ENCODE data around the gene PDP2.

PDP2 gene

DNA sequence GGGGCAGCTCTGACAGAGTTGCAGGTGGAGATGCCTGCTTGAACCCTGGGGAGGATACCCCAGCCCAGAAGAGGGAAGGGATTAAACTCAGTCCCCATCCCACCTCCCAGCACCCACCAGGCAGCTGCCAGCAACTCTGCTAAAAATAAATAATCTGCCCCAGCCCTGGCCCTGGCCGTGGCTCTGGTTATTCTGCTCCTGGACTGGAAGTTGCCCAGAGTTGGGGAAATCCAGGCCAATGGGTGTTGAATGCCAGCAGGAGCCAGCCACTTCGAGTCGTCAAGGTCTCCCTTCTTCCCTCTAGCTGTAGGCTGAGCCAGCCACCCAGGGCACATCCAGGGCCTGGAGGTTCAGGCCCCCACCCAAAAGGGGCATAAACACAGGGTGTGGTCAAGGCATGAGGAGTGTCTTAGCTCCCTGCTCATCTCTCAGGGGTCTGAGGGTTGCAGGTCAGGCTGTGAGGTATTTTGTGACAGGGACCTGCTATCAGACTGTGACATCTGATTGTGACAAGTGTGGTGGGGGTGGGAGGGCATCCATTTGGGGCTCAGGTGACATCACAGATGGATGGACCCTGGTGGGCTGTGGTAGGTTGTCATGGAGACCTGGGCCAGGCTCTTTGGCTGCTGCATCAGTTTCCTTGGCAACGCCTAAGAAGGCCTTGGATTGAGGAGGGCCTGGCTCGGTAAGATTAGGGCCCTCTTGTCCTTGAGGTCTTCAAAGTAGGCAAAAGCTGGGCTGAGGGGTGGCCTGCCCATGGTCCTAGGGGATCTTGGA, 46.0 kb downstream of the PDP2 start:
- Histone ChIP-seq H3K9me3 (ENCODE audit: control extremely low read depth in 1 of 5, control insufficient read depth in 4 of 5, insufficient read depth in 2 of 5, low read depth in 1 of 5, low read length in 4 of 5) (no peaks in the 10 kb centered on the region), H3K27ac (ENCODE audit: insufficient read depth in 1 of 2, low read depth in 1 of 2, low read length in 2 of 2, poor library complexity in 1 of 2, severe bottlenecking in 2 of 2) (no peak overlapping the region), H3K27me3 (replicated peaks in 2 of 5; ENCODE audit: control insufficient read depth in 4 of 5, insufficient read depth in 5 of 5, low read length in 4 of 5) (peaks cover 0 to 53% (median 28%) of the 10 kb centered on the region in 5 experiments), H3K4me3 (ENCODE audit: control insufficient read depth in 1 of 7, extremely low read depth in 1 of 7, insufficient read depth in 4 of 7, low read depth in 2 of 7, low read length in 6 of 7) (no peak overlapping the region), H3K4me1 (ENCODE audit: control extremely low read depth in 1 of 4, control insufficient read depth in 4 of 4, insufficient read depth in 4 of 4, low read length in 3 of 4) (peaks cover 0 to 18% (median 15%) of the 10 kb centered on the region in 4 experiments), H3K36me3 (ENCODE audit: control insufficient read depth in 4 of 4, insufficient read depth in 4 of 4, low read length in 3 of 4) (peaks cover 0 to under 1% (median 0%) of the 10 kb centered on the region in 4 experiments)
- CTCF ChIA-PET, result interaction anchor here (0.7 to 20.4 kb wide), 7 partner anchors 8 to 520 kb away, joined by 3 to 473 read pairs (median 3); partner anchors contain the start of gene CDH16
- 89% methylated on average over 4 of the region's 5 CpGs for WGBS (ENCODE audit: insufficient coverage)
- POLR2A ChIA-PET, result no interaction called here
- peak in 1 of 3 donors; percentile 31 for DNase-seq

DNA sequence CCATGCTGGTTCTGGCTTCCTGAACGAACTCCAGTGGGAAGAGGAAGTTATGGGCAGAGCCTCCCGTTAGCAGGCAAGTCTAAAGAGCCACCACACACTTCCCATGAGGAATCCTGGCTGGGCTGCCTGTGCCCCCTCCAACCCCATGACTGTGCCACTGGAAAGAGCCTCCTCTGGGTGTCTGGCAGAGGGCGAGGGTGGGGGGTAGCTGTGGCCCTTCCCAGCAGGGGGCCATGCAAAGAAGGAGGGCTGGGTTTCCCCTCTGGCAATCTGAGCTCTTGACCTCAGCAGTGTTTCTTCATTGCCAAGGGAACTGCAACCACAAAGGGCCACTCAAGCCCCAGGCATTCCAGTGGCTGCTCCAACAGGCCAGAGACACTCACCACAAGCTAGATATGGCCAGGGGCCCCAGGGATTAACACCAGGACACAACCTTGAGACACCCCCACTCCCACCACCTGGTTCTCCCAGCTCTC, 46.7 kb downstream of the PDP2 start:
- H3K27me3 ChIP-seq (replicated peaks in 2 of 5; ENCODE audit: control insufficient read depth in 4 of 5, insufficient read depth in 5 of 5, low read length in 4 of 5), result peaks cover 0 to 47% (median 23%) of the 10 kb centered on the region in 5 experiments
- ChIA-PET POLR2A (no interaction called here), CTCF (interaction anchor here (1.1 to 20.4 kb wide), 4 partner anchors 8 to 28 kb away, joined by 3 to 473 read pairs (median 3); partner anchors contain the start of gene CDH16)
- no peak overlapping the region for H3K4me3 ChIP-seq (ENCODE audit: control insufficient read depth in 1 of 7, extremely low read depth in 1 of 7, insufficient read depth in 4 of 7, low read depth in 2 of 7, low read length in 6 of 7)
- 34% methylated on average over 3 of the region's 3 CpGs for WGBS (ENCODE audit: insufficient coverage)
- H3K36me3 ChIP-seq (ENCODE audit: control insufficient read depth in 4 of 4, insufficient read depth in 4 of 4, low read length in 3 of 4), result peaks cover 0 to 7% (median 2%) of the 10 kb centered on the region in 4 experiments
- peak in 1 of 3 donors; percentile 27 for DNase-seq
- H3K27ac ChIP-seq (ENCODE audit: insufficient read depth in 1 of 2, low read depth in 1 of 2, low read length in 2 of 2, poor library complexity in 1 of 2, severe bottlenecking in 2 of 2), result no peak overlapping the region
- no peaks in the 10 kb centered on the region for H3K9me3 ChIP-seq (ENCODE audit: control extremely low read depth in 1 of 5, control insufficient read depth in 4 of 5, insufficient read depth in 2 of 5, low read depth in 1 of 5, low read length in 4 of 5)
- peaks cover 0 to 18% (median 15%) of the 10 kb centered on the region in 4 experiments for H3K4me1 ChIP-seq (ENCODE audit: control extremely low read depth in 1 of 4, control insufficient read depth in 4 of 4, insufficient read depth in 4 of 4, low read length in 3 of 4)

DNA sequence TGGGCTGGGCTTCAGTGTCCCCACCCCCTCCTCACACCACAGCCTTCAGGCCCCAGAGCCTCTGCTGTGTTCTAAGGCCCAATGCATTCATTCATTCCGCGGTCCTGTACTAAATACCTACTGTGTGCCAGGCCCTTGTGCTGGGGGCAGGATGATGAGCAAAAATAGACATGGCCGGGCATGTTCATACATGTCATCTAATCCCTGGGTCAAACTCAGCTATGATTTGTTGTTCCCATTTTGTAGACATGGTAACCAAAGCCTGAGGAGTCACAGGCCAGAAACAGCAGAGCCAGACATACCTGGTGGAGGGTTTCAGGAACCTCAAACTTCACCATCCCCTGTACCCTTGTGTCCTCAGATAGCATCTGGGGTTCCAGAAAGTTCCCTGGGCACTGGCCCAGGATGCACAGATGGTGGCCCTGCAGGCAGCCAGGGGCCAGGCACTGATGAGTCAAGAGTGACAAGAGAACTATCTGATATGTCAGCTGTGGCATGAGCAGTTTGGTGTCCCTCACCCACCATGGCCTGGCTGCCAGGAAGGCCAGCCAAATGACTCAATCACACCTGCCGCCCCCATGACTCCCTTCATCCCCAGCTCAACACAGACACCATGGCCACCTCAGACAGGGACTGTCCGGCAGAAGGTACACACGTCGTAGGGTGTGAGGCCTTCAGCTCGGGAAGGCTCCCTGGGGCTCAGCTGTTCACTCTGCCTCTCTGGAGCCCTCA, 47.8 kb downstream of the PDP2 start:
- Histone ChIP-seq H3K27me3 (replicated peaks in 2 of 5; ENCODE audit: control insufficient read depth in 4 of 5, insufficient read depth in 5 of 5, low read length in 4 of 5) (peaks cover 0 to 41% (median 19%) of the 10 kb centered on the region in 5 experiments), H3K4me1 (ENCODE audit: control extremely low read depth in 1 of 4, control insufficient read depth in 4 of 4, insufficient read depth in 4 of 4, low read length in 3 of 4) (peaks cover 0 to 22% (median 16%) of the 10 kb centered on the region in 4 experiments), H3K36me3 (ENCODE audit: control insufficient read depth in 4 of 4, insufficient read depth in 4 of 4, low read length in 3 of 4) (peaks cover 0 to 13% (median 2%) of the 10 kb centered on the region in 4 experiments), H3K27ac (ENCODE audit: insufficient read depth in 1 of 2, low read depth in 1 of 2, low read length in 2 of 2, poor library complexity in 1 of 2, severe bottlenecking in 2 of 2) (no peak overlapping the region), H3K4me3 (ENCODE audit: control insufficient read depth in 1 of 7, extremely low read depth in 1 of 7, insufficient read depth in 4 of 7, low read depth in 2 of 7, low read length in 6 of 7) (no peak overlapping the region), H3K9me3 (ENCODE audit: control extremely low read depth in 1 of 5, control insufficient read depth in 4 of 5, insufficient read depth in 2 of 5, low read depth in 1 of 5, low read length in 4 of 5) (no peaks in the 10 kb centered on the region)
- 95% methylated on average over 7 of the region's 8 CpGs for whole genome bisulfite sequencing (ENCODE audit: insufficient coverage)
- ChIA-PET CTCF (interaction anchor here (0.6 to 20.4 kb wide), 8 partner anchors 9 to 98 kb away, joined by 3 to 473 read pairs (median 4); partner anchors contain the start of genes CDH16 and NAE1), POLR2A (no interaction called here)
- no peak for DNase-seq

DNA sequence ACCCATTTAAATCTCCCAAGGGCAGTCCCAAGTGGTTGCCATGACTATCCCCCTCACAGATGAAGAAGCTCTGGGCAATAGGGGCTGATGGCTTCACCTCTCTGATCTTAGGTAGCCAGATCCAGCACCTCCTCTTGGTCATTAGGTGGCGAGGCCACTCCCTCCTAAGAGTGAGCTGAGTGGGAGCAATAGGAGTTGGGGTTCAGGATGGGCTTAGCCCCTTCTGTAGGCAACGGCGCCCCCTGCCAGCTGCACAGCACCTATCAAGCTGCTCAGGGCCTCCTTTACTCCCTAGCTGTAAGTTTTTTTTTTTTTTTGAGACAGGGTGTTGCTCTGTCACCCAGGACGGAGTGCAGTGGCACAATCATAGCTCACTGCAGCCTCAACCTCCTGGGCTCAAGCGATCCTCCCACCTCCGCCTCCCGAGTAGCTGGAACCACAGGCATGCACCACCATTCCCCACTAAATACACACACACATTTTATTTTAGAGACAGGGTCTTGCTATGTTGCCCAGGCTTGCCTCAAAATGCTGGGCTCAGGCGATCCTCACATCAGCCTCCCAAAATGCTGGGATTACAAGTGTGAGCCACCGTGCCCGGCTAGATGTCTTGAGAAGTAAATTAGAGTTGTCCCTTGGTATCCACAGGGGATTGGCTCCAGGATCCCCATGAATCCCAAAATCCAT, 48.5 kb downstream of the PDP2 start:
- H3K36me3 ChIP-seq (ENCODE audit: control insufficient read depth in 4 of 4, insufficient read depth in 4 of 4, low read length in 3 of 4), result peaks cover 0 to 13% (median 2%) of the 10 kb centered on the region in 4 experiments
- H3K4me1 ChIP-seq (ENCODE audit: control extremely low read depth in 1 of 4, control insufficient read depth in 4 of 4, insufficient read depth in 4 of 4, low read length in 3 of 4), result peaks cover 3 to 30% (median 24%) of the 10 kb centered on the region in 4 experiments
- ChIA-PET POLR2A (no interaction called here), CTCF (interaction anchor here (0.6 to 20.4 kb wide), 7 partner anchors 10 to 99 kb away, joined by 3 to 473 read pairs (median 5); partner anchors contain the start of gene NAE1)
- no peaks in the 10 kb centered on the region for H3K9me3 ChIP-seq (ENCODE audit: control extremely low read depth in 1 of 5, control insufficient read depth in 4 of 5, insufficient read depth in 2 of 5, low read depth in 1 of 5, low read length in 4 of 5)
- no peak overlapping the region for H3K4me3 ChIP-seq (ENCODE audit: control insufficient read depth in 1 of 7, extremely low read depth in 1 of 7, insufficient read depth in 4 of 7, low read depth in 2 of 7, low read length in 6 of 7)
- peak; percentile 64 to 66 (median 66) for DNase-seq
- H3K27ac ChIP-seq (ENCODE audit: insufficient read depth in 1 of 2, low read depth in 1 of 2, low read length in 2 of 2, poor library complexity in 1 of 2, severe bottlenecking in 2 of 2), result no peak overlapping the region
- peaks cover 0 to 35% (median 15%) of the 10 kb centered on the region in 5 experiments for H3K27me3 ChIP-seq (replicated peaks in 2 of 5; ENCODE audit: control insufficient read depth in 4 of 5, insufficient read depth in 5 of 5, low read length in 4 of 5)
- WGBS (ENCODE audit: insufficient coverage), result 86% methylated on average over 7 of the region's 10 CpGs

DNA sequence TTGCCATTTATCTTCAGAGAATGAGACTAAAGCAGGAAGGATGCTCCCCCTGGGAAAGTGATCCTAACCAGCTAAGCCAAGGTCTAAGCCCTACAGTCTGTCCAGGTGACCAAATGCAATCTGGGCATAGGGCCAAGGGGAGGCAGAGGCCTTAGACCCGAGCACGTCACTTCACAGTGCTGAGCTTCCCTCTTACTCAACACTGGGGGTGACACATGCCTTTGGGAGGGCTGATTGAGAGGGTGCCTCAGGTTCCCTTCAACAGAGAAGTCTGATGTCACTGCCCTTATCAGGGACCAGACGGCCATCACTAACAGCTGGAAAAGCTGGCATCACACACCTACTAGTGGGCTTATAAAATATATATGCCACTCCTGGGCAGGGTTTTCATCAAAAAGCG, 49.9 kb downstream of the PDP2 start:
- 95% methylated on average over 3 of the region's 4 CpGs for WGBS (ENCODE audit: insufficient coverage)
- DNase-seq, result peak in 1 of 3 donors; percentile 38
- H3K36me3 ChIP-seq (ENCODE audit: control insufficient read depth in 4 of 4, insufficient read depth in 4 of 4, low read length in 3 of 4), result peaks cover 0 to 13% (median 2%) of the 10 kb centered on the region in 4 experiments
- H3K4me1 ChIP-seq (ENCODE audit: control extremely low read depth in 1 of 4, control insufficient read depth in 4 of 4, insufficient read depth in 4 of 4, low read length in 3 of 4), result peaks cover 3 to 31% (median 21%) of the 10 kb centered on the region in 4 experiments
- no peak overlapping the region for H3K4me3 ChIP-seq (ENCODE audit: control insufficient read depth in 1 of 7, extremely low read depth in 1 of 7, insufficient read depth in 4 of 7, low read depth in 2 of 7, low read length in 6 of 7)
- ChIA-PET CTCF (interaction anchor here (1.1 to 4.3 kb wide), 5 partner anchors 9 to 36 kb away, joined by 4 to 42 read pairs (median 7); partner anchors contain the start of gene CDH16), POLR2A (no interaction called here)
- peaks cover 0 to 22% (median 11%) of the 10 kb centered on the region in 5 experiments for H3K27me3 ChIP-seq (replicated peaks in 2 of 5; ENCODE audit: control insufficient read depth in 4 of 5, insufficient read depth in 5 of 5, low read length in 4 of 5)
- H3K9me3 ChIP-seq (ENCODE audit: control extremely low read depth in 1 of 5, control insufficient read depth in 4 of 5, insufficient read depth in 2 of 5, low read depth in 1 of 5, low read length in 4 of 5), result no peaks in the 10 kb centered on the region
- no peak overlapping the region for H3K27ac ChIP-seq (ENCODE audit: insufficient read depth in 1 of 2, low read depth in 1 of 2, low read length in 2 of 2, poor library complexity in 1 of 2, severe bottlenecking in 2 of 2)

DNA sequence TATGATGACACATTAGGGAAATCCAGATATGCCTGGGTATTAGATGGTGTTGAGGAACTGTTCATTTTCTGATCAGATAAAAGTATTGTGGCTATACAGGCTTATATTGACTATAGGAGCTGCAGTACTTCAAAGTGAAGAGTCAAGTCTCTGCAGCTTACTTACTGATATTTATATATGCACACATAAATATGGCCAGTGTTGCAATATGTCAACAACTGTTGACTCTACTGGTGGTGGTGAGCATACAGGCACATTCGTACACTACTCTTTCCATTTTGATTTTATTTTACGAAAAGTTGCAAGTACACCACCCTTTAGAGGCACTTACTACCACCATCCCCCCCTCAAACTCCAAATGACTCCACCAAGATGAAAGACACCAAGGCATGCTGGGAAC, 51.4 kb downstream of the PDP2 start:
- POLR2A ChIA-PET, result no interaction called here
- Histone ChIP-seq H3K27ac (ENCODE audit: insufficient read depth in 1 of 2, low read depth in 1 of 2, low read length in 2 of 2, poor library complexity in 1 of 2, severe bottlenecking in 2 of 2) (no peak overlapping the region), H3K36me3 (ENCODE audit: control insufficient read depth in 4 of 4, insufficient read depth in 4 of 4, low read length in 3 of 4) (peaks cover 0 to 13% (median 2%) of the 10 kb centered on the region in 4 experiments), H3K4me3 (ENCODE audit: control insufficient read depth in 1 of 7, extremely low read depth in 1 of 7, insufficient read depth in 4 of 7, low read depth in 2 of 7, low read length in 6 of 7) (no peak overlapping the region), H3K4me1 (ENCODE audit: control extremely low read depth in 1 of 4, control insufficient read depth in 4 of 4, insufficient read depth in 4 of 4, low read length in 3 of 4) (peaks cover 3 to 37% (median 30%) of the 10 kb centered on the region in 4 experiments), H3K27me3 (replicated peaks in 2 of 5; ENCODE audit: control insufficient read depth in 4 of 5, insufficient read depth in 5 of 5, low read length in 4 of 5) (peaks cover 0 to 7% (median 3%) of the 10 kb centered on the region in 5 experiments), H3K9me3 (ENCODE audit: control extremely low read depth in 1 of 5, control insufficient read depth in 4 of 5, insufficient read depth in 2 of 5, low read depth in 1 of 5, low read length in 4 of 5) (no peaks in the 10 kb centered on the region)
- no peak for DNase-seq
- CTCF ChIA-PET, result interaction anchor here (0.7 to 4.3 kb wide), 7 partner anchors 11 to 37 kb away, joined by 3 to 42 read pairs (median 4); partner anchors contain the start of gene CDH16
- WGBS (ENCODE audit: insufficient coverage), result no CpG with 5 or more reads among the region's 2 CpGs

Data from common myeloid progenitor, CD34-positive (primary cell).